NCI-H2107 (cell line): ENCODE measurements around the gene TLNRD1.

ENCODE experiments used
- DNase-seq: peaks from one replicate; lab custom pipeline; 2025; lab: John Stamatoyannopoulos, UW

Gene TLNRD1

DNA sequence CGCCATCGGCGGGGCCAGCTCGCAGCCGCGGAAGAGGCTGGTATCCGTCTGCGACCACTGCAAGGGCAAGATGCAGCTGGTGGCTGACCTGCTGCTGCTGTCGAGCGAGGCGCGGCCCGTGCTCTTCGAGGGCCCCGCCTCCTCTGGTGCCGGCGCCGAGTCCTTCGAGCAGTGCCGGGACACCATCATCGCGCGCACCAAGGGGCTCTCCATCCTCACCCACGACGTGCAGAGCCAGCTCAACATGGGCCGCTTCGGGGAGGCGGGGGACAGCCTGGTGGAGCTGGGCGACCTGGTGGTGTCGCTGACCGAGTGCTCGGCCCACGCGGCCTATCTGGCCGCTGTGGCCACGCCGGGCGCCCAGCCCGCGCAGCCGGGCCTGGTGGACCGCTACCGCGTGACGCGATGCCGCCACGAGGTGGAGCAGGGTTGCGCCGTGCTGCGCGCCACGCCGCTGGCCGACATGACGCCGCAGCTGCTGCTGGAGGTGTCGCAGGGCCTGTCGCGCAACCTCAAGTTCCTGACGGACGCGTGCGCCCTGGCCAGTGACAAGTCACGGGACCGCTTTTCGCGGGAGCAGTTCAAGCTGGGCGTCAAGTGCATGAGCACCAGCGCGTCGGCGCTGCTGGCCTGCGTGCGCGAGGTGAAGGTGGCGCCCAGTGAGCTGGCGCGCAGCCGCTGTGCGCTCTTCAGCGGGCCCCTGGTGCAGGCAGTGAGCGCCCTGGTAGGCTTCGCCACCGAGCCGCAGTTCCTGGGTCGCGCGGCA, 1.8 kb downstream of the TLNRD1 start:
- no peak for DNase-seq

DNA sequence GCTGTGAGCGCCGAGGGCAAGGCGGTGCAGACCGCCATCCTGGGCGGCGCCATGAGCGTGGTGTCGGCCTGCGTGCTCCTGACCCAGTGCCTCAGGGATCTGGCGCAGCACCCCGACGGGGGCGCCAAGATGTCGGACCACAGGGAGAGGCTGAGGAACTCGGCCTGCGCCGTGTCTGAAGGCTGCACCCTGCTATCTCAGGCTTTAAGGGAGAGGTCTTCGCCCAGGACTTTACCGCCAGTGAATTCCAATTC, 2.3 kb downstream of the TLNRD1 start:
- no peak for DNase-seq

DNA sequence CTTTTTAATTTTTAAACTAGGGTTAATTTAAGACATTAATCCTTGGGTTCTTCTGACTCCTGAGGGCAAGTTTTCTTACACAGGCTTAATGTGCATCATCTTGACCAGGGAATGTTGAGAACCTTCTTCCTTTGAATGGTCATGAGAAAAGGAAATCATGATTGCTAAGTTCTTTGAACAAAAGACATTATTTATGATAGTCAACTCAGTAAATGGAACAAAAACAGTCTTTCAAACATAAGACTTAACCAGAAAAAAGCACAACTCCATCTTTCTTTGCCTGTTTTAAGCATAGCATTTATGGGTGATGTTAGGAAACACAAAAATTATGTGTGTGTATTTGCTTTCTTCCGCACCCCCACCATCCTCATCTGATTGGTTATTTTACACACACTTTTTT, 5.4 kb downstream of the TLNRD1 start:
- DNase-seq = no peak

DNA sequence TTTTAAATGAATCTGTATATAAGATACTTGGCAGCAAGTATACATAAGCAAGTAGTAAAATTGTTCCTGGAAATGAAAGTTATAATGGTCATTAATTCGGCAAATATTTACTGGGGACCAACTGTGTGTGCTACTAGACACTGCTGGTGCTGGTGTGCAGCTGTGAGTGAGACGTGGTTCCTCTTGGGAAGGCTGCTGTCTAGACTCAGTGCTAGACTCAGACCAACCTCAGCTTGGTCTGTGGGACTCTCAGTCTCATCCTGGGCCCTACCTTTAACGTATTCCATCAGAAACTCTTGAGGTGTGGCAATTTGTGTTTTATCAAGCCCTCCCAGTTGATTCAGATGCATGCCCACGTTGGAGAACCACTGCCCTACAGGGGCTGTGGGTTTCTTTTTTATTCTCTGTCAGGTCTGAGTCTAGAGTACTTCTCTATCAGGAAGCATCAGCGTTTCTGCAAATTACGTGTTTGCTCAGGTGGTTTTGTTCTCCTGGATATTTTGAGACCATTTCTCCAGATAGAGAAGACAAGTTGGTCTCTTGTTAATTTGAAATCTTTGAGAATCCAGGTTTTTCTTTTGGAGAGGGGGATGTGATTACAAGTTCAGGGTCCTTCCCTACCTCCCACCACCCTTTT, 6.8 kb downstream of the TLNRD1 start:
- DNase-seq = no peak

DNA sequence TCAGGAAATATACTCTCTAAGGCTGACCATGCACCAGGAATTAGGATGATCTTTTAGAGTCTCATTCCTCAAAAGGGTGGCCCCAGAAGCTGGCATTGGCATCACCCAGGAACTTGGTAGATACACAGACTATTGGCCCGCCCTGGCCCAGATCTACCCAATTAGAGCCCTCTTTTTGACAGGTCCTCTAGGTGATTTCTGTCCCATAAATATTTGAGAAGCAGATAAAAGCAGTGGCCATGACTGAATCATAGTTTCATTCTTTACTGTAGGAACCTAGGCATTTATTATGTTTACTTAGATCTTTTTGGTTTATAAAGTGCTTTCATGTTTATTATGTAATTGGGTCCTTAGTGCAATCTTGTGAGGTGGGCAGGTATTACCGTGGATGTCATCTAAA, 7.6 kb downstream of the TLNRD1 start:
- no peak for DNase-seq

DNA sequence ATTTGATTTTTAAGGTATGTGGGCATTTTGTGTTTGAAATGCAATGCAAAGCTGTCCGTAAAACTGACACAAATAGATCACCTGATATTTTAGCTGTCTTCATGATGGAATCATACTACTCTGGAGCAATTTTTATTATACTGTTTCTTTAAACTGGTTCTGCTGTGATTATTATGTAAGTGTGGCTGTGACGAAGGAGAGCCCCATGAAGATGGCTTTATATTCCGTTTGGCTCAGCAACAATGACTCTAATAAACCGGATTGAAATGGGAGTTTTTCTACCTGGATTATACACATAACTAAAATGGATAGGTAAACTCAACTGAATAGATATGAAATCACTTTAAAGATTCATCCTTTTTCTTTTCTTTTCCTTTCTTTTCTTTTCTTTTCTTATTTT, 9.4 kb downstream of the TLNRD1 start:
- no peak for DNase-seq

DNA sequence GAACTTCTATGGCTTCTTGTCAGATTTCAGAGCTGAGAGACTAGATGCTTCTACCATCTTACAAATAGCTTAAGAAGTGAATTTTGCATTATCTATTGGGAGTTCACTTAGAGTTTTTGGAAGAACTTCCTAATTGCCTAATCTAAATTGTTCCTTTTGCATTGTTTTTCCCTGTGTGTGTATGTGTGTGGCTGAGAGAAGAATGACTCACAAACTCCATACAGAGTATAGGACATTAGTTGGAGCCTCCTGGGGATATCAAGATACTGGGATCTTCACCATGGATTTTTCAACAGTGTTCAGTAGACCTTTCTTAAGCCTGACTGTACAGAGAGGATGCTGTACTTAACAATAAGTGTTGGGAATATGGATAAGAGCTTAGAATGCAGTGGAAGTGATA, 10.9 kb downstream of the TLNRD1 start:
- no peak for DNase-seq

DNA sequence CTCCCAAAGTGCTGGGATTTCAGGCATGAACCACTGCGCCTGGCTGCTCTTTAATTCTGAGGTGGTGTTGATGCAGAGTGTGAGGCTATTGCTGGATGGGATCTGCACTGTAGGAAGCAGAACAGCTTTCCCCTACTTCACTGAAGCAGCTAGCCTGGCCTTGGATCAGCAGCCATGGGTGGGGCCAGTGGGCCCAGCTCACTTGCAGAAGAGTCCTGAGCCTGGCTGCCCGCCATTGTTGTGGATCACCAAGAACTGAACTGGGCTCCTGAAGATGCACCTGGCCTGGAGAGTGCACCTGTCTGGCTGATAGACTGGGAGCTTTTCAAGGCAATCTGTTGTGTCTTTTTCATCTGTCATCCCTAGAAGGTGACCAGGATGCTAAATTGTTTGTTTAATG, 11.9 kb downstream of the TLNRD1 start:
- DNase-seq = no peak

DNA sequence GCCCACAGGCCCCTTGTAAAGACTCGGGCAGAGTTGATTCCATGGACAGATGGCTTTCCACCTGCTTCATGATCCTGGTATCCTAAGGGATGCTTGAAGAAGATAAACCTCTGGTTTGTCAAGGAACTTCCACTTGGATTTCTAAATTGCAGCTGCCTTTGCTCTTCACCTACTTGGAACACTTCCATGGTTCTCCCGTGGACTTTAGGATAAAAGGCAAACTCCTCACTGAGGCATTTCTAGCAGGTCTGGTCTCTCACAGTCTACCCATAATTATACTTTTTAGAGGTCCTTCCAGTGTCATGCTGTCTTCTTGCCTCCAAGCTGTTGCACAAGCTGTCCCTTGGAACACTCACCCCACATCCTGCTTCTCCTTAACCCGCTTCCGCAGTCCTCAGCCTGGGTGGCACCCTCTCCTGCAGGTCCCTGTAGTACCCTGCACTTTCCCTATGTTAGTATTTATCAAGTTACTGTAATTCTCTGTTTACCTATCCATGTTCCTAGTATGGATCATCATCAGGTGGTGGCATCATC, 12.7 kb downstream of the TLNRD1 start:
- DNase-seq = no peak

DNA sequence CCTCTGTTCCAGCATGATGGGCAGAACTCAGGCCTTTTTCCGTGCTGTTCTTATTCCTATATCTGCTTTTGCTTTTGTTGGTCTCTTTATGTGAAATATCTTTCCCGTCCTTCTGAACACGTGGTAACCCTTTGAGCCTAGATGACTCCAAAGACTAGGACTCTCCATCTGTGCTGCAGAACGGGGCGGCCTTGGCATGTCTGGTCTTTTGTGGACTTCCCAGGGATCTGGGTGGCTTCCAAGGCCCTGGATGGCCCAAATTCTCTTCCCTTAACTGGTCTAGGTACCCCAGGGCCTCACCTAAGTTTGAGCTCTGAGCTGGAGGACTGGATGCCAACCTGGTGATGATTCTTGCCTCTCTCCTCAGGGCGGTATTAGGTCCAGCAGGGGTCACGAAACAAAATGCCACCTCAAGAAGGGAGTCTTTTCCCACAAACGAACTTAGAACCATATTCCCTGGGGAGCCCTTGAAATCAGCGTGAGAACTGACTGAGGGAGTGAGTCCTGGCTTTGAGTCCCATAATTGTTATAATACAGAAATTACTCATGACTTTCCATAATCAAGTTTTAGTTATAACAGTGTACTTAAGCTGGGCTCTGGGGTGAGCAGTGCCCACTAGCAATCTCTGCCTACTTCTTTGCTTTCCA, 13.8 kb downstream of the TLNRD1 start:
- DNase-seq = no peak

DNA sequence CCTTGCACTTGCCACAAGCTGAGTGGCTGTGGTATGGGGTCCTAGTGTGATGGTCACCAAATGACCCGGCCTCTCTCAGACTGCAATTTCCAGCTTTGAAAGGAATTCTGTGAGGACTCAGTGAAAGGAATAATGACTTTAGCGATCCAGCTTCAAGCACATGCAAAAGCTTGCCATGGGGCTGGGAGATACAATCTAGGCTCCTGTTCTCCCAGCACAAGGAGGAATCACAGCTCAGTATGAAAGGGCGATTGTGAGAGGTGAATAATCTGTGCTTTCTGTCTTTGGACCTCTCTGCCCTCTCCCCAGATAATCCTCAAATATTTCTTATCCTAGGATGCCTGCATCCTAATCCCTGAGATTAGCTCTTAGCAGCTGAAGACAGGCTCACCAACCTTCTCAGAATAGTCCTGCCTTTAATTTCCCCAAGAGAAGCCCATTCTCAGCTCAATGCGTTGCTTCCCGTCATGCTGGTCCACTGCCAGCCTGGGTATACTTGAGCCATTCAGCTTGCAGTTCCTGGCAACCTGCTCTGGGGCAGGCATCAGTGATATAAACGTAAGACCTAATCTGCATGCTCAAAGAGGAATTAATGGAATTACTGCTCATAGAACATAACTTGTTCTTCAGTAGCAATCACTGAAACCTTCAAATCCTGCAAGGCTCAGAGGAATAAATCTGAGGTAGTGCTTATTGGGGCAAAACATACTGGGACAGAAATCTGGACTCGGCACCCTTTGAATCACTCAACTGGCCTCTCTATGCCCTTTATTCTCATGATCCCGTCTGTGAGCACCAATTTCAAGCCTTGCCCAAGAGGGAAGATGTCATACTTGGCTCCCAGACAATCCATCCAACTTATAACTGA, 15.1 kb downstream of the TLNRD1 start:
- DNase-seq = no peak

DNA sequence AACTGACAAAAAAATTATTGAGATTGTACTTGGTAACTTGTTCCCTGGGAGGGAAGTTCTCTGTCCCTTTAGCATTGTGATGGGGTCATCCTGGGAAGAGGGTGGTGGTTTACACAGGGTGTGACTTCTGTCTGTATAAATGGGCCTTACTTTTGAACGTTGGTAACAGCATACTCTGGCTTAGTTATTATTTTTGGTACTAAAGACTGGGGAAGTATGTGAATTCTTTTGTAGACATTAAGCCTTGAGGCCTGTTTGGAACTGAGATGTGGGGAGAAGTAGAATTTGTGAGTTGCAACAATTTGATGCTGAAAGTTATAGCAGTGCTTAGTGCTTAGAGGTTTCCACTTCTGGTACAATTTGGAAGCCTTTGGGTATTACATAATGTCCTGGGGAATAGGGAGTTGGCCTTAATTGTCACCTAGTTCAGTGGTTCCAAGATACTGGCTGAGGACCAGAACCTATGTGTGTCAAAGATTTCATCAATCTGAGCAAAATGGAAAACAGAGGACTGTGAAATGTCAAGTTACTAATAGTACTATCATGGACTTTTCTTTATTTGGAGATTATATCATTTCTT, 15.9 kb downstream of the TLNRD1 start:
- no peak for DNase-seq

DNA sequence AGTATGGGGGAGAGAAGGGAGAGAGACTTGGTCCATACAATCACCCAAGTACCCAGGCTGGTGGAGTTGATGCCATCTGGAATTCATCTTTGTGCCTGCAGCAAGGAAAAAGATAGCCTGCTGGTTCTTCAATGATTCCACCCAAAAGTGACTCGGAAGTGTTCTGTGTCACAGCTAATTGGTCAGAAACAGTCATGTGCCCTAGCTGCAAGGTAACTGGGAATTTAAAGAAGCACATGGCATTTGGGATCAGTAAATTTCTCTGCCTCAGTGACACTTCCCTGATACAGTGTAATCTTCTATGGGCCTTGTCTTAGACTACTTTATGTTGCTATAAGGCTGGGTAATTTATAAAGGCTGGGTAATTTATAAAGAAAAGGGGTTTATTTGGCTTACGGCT, 17.5 kb downstream of the TLNRD1 start:
- no peak for DNase-seq

DNA sequence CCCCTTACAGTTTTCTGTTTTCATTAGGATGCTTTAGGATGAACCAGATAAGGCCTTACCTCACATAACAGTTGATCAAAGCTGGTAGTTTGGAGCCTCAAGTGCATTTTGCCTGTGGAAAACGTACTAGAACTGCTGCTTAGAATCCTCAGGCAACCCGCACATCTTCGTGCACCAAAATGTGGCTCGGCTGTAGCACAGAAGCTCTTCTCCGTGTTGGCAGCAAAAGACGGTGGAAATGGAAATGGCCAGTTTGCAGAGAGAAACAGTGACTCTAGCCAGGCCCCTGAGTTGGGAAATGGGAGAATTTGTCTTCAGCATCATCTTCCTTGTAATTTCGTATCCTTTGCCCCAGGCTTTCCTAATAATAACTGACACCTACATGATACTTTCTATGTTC, 20.6 kb downstream of the TLNRD1 start:
- DNase-seq = no peak

DNA sequence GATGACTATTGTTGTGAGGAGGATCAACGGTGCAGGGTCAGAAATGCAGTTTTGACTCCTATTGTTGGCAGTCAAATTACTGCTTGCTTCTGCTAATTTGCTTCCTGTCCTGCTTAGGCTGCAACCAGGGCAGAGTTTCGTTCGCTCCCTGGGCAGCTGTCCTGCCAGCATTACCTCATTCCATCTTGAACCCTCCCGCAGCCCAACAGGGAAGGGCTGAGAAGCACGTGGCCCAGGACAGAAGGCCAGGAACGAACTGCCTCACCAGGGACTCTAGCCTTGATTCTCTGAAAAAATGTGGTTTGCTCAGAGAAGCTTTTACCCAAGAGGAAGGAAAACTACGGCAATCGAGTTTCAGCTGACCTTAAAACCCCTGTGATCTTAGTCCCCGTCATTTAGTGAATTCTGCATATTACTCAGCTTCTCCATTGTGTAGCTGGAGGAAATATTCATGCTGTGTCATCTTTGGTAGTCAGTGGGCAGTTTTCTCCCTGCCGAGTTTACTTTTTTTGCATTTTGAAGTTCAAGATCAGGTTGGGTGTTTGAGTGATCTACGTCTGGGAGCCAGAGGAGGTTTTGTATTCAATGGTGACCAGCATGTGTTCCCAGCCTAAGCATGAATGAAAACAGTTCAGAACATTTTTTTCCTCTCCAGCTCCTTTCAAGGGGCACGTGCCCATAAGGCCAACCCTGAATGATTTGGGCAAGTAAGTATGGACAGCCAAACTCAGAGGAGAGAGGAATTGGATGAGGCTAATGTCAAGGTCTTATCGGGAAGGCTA, 23.0 kb downstream of the TLNRD1 start:
- DNase-seq = no peak

DNA sequence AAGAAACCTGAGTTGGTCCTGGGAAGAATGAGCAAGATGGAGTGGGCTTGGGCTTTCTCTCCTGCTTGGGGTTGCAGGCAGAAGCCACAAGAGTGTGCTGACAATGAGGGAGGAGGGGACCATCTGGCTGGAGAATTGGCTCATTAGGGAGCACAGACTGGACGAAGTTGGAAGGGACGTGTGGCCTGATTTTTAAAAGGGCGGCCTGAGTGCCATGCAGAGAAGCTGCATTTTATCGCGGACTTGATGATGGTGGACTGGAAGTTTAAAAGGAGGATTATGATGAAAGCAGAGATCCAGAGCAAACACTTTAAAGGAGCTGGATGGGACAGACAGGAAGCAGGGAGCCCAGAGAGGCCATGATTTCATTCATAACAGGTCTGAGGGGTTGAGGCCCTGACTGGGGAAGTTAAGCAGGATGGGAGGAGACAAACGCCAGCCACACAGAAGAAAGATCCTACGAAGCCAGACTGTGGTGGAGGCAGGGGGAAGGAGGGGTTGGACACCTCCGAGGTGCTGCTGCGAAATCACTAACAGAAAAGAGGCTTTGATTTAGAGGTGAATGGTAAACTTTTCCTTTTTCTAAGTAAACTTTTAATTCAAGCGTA, 23.6 kb downstream of the TLNRD1 start:
- DNase-seq = no peak

DNA sequence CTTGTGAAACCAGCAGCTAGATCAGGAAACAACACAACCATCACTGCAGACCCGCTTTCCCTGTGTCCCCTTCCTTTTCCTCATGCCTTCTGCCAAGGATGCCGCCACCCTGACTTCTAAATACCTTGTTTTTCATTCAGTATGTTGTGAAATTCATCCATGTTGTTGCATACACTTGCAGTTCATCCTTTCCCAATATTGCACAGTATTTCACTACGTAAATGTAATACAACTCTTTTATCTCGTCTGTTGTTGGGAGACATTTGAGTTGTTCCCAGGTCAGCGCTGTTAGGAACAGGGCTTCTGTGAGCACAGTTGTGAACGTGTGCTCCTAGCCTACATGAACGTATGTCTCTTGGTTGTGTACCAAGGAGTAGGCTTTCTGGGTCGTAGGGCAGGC, 24.2 kb downstream of the TLNRD1 start:
- no peak for DNase-seq

DNA sequence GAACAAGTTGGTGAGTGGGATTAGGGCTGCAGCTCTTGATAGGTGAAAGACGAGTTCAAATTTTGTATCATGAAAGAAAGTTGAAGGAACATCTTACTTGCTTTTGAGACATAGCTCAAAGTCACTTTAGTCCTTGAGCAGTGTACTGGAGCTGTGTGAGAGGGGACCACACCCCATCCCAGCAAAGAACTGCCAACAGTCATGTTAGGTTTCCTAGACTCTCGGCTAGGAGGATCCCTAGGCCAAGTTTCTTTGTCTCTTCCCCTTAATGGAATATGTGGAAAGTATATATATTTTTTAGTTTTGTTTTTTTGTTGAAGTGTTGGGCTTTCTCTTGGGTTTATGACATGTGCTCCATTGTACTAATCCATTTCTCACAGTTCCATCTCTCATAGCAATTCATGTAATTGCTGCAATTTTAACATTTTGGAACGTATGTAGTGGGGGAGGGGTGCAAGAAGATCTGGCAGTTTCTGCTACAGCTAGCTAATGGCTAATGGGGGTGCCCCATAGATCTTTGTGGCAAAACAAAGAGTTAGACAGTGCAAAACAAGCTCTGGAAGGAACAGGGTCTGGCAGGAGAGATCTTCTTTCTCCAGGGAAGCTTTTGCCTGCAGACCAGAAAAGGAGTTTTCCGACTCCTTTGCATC, 25.1 kb downstream of the TLNRD1 start:
- DNase-seq = no peak

DNA sequence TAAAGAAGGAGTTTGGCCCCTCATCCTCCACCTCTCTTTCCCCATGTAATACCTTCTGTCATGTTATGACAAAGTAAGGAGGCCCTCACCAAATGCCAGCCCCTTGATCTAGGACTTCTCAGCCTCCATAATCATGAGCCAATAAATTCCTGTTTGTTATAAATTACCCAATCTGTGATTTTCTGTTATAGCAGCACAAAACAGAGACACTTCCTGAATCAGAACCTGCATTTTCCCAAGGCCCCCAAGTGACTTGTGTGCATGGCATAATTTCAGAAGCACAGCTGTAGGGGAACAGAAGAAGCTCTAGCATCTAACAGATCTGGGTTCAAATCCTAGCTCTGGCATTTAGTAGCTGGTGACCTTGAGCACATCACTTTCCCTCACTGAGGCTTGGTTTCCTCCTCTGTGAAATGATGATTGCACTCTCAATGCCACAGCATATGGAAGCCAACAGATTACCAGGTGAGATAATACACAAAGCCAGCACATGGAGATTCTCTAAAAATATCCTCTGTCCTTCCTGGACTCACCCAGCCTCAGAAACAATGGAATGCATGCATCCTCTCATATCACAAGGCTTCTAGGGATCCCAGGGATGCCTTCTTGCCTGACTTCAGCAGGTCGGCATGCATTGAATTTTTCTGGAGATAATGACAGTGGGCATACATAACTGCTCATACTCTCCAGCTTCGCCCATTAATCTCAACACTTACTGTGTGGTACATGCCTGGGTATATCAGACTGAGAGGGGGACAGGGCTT, 26.3 kb downstream of the TLNRD1 start:
- DNase-seq = no peak
